Prostate gland (tissue), 2 donors: ENCODE data around the gene VASH2.

Experiments
- POLR2A ChIP-seq: fragments of 450-650 bp; IDR thresholded peaks from one replicate; pipeline ENCODE4 v1.6.1; 2016; ENCODE audit warnings: antibody characterized with exemption, mild to moderate bottlenecking
- POLR2AphosphoS5 ChIP-seq: sonication (generic); formaldehyde crosslinking; IDR thresholded peaks from one replicate; pipeline ENCODE4 v1.6.1; 2017; ENCODE audit warnings: antibody characterized with exemption
- TF ChIP-seq, protein P1 (sequence below), 4 experiments: fragments of 200-600 bp in 2 of 4; fragments of 450-650 bp in 2 of 4; sonication (generic) in 2 of 4; IDR thresholded peaks; 1 replicate in 3 of 4; 2 replicates in 1 of 4; pipeline ENCODE4 v1.5.1; 2016 to 2019; ENCODE audit warnings: antibody characterized with exemption in 4 of 4, mild to moderate bottlenecking in 2 of 4, moderate library complexity in 2 of 4

DNA sequence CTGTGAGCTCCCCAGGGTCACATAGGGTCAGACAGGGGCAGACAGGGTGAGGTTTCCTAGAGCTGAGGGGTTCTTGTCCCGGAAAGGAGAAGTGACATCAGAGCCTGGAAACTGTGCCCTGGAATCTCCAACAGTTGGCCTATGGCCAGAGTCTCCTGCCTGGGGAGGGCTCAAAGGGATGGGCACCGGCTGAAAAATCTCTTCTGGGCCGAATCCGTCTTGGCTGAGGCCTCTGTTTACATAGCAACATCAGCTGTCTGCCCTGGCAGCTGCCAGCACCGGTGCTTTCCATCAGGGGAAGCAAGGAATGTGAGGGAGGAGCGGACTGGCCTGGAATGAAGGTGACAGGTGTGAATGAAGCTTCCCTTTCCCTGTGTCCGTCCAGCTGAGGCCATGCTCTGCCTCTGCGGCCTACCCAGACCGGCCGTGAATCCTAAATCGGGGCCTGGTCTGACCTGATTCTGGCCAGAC lies 30.7 kb downstream of the VASH2 start:
- no peak for TF ChIP-seq POLR2A
- TF ChIP-seq, protein P1, sequence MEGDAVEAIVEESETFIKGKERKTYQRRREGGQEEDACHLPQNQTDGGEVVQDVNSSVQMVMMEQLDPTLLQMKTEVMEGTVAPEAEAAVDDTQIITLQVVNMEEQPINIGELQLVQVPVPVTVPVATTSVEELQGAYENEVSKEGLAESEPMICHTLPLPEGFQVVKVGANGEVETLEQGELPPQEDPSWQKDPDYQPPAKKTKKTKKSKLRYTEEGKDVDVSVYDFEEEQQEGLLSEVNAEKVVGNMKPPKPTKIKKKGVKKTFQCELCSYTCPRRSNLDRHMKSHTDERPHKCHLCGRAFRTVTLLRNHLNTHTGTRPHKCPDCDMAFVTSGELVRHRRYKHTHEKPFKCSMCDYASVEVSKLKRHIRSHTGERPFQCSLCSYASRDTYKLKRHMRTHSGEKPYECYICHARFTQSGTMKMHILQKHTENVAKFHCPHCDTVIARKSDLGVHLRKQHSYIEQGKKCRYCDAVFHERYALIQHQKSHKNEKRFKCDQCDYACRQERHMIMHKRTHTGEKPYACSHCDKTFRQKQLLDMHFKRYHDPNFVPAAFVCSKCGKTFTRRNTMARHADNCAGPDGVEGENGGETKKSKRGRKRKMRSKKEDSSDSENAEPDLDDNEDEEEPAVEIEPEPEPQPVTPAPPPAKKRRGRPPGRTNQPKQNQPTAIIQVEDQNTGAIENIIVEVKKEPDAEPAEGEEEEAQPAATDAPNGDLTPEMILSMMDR (IDR thresholded peaks at IDR 0.05), result no peak
- TF ChIP-seq POLR2AphosphoS5, result peak; percentile 52
